H1 (cell line): ENCODE data around the gene NDUFB3. TPM values are rescaled to one million over a fixed set of nuclear protein-coding genes. Genes with fewer than 3 reads are reported as not detected.

Experiments used
- CREB1 ChIP-seq: IDR thresholded peaks from 2 replicates; pipeline ENCODE4 v1.6.1; 2012; ENCODE audit warnings: inconsistent platforms
- EP300 ChIP-seq, 2 experiments: IDR thresholded peaks; 1 replicate in 1 of 2; 2 replicates in 1 of 2; pipeline ENCODE4 v1.6.1; 2011 to 2012; ENCODE audit warnings: low read depth in 2 of 2, low read length in 2 of 2, mild to moderate bottlenecking in 2 of 2, borderline replicate concordance in 1 of 2, inconsistent platforms in 1 of 2, moderate library complexity in 1 of 2
- JUN ChIP-seq: IDR thresholded peaks from 2 replicates; pipeline ENCODE4 v1.6.1; 2011; ENCODE audit warnings: low read depth, mild to moderate bottlenecking, improper control_type of control experiment, low read length
- KDM4A ChIP-seq: IDR thresholded peaks from one replicate; pipeline ENCODE4 v1.7.1; 2012; ENCODE audit warnings: low read depth, mild to moderate bottlenecking, moderate library complexity, low read length, inconsistent platforms; ENCODE audit not compliant: severe bottlenecking
- MAFK ChIP-seq: IDR thresholded peaks from 2 replicates; pipeline ENCODE4 v1.6.1; 2012; ENCODE audit warnings: low read depth, mild to moderate bottlenecking, improper control_type of control experiment, low read length
- PHF8 ChIP-seq: fragments of 200-600 bp; sonication (generic); conservative IDR thresholded peaks from 2 replicates; pipeline ENCODE4 v1.7.1; 2012; ENCODE audit warnings: low read depth, mild to moderate bottlenecking, inconsistent platforms, low read length, moderate library complexity
- POLR2A ChIP-seq, 2 experiments: IDR thresholded peaks; 1 replicate in 1 of 2; 2 replicates in 1 of 2; pipeline ENCODE4 v1.6.1; 2011; ENCODE audit warnings: low read depth in 2 of 2, low read length in 2 of 2, mild to moderate bottlenecking in 2 of 2; ENCODE audit errors: control extremely low read depth in 1 of 2
- RAD21 ChIP-seq, 2 experiments: IDR thresholded peaks in 1 of 2; conservative IDR thresholded peaks in 1 of 2; 2 replicates each; pipeline ENCODE4 v1.6.1; 2011; ENCODE audit warnings: low read depth in 2 of 2, low read length in 2 of 2, improper control_type of control experiment in 1 of 2, inconsistent platforms in 1 of 2, mild to moderate bottlenecking in 1 of 2, moderate library complexity in 1 of 2
- SIRT6 ChIP-seq: IDR thresholded peaks from one replicate; pipeline ENCODE4 v1.7.1; 2012; ENCODE audit warnings: low read length, inconsistent platforms
- SP2 ChIP-seq: IDR thresholded peaks from 2 replicates; pipeline ENCODE4 v1.6.1; 2012; ENCODE audit warnings: mild to moderate bottlenecking, low read length, inconsistent platforms
- SUZ12 ChIP-seq: fragments of 200-600 bp; sonication (generic); IDR thresholded peaks from 2 replicates; pipeline ENCODE4 v1.6.1; 2012; ENCODE audit warnings: mild to moderate bottlenecking, inconsistent platforms, low read length, moderate library complexity, mixed read lengths
- TBP ChIP-seq: IDR thresholded peaks from 2 replicates; pipeline ENCODE4 v1.6.1; 2011; ENCODE audit warnings: low read depth, low read length, improper control_type of control experiment
- YY1 ChIP-seq: IDR thresholded peaks from 2 replicates; pipeline ENCODE4 v1.6.1; 2011; ENCODE audit warnings: low read depth, mild to moderate bottlenecking, low read length
- ZNF274 ChIP-seq: IDR thresholded peaks from 2 replicates; pipeline ENCODE4 v1.7.0; 2012; ENCODE audit warnings: low read length, borderline replicate concordance; ENCODE audit errors: extremely low read depth
- polyA plus RNA-seq, 7 experiments: library from polyadenylated mRNA; depleted of rRNA in 3 of 7; stranded (reverse) in 5 of 7; unstranded in 2 of 7; fragments of >200 nt in 5 of 7; fragments of 200-250 nt in 2 of 7; gene quantifications; 1 replicate in 5 of 7; 2 replicates in 1 of 7; 4 replicates in 1 of 7; pipeline versions ENCODE4 v1.2.1 to v1.2.3, GENCODE V29; 2011 to 2013; ENCODE audit warnings: missing spikeins in 2 of 7, mixed read lengths in 2 of 7
- total RNA-seq: library from RNA; stranded (reverse); fragmentation: NEBNext Ultra II Directional; extraction: Animal tissue kit (Norgen Biotek cat#: 25700); gene quantifications from 2 replicates; pipeline ENCODE4 v1.2.1, GENCODE V29; 2021
- TF ChIP-seq, protein P1 (sequence below): IDR thresholded peaks from 2 replicates; pipeline ENCODE4 v1.6.1; 2012; ENCODE audit warnings: low read length, inconsistent platforms
- TF ChIP-seq, protein P2 (sequence below): IDR thresholded peaks from 2 replicates; pipeline ENCODE4 v1.6.1; 2011; ENCODE audit warnings: low read depth, mild to moderate bottlenecking, low read length; ENCODE audit not compliant: insufficient read depth
- TF ChIP-seq, protein P3 (sequence below), 3 experiments: IDR thresholded peaks; 1 replicate in 2 of 3; 2 replicates in 1 of 3; pipeline versions ENCODE4 v1.5.1 to v1.6.1; 2011; ENCODE audit warnings: low read length in 3 of 3, mild to moderate bottlenecking in 3 of 3, inconsistent platforms in 2 of 3, low read depth in 1 of 3, moderate library complexity in 1 of 3; ENCODE audit not compliant: insufficient read depth in 1 of 3; ENCODE audit errors: control extremely low read depth in 1 of 3
- TF ChIP-seq, protein P4 (sequence below): IDR thresholded peaks from 2 replicates; pipeline ENCODE4 v1.6.1; 2011; ENCODE audit warnings: low read length, improper control_type of control experiment

The NDUFB3 gene
- total and polyA plus RNA-seq, 2 of the 8 experiments (the other 6 are each of a cell fraction or from before 2014, with no cell fraction given) = 38.2 to 55.3 TPM

DNA sequence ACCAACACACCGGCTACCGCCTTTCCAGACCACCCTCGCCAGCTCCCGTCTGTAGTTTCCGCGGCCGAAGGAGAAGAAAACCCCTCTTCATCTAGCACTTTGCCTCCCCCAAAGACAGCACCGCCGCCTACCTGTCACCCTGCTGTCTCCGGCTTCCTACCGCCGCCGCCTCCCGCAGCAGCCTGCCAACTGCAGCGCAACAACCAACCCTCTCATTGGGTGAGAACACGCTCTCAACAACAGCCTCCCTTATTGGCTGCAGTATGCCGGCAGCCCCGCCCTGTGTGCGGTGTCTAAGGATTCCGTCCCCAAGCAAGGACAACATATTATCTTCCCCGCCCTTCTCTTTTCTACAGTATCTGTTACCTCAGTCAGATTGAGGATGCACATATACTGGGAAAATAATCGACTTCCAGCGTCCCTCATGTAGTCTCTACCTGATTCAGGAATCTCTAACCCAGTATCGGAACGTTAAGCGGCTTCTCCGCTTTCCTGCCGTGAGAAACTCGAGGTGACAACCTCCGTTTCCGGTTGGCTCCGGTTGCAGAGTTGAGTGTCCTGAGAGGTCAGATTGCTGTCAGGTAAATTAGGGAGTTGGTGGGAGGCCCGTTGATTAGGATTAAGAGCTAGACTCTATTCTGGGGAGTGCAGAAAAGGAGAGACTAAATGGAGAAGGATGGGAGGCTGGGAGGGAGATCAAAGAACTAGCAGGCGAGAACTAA is at the start of gene NDUFB3, which contains the start of gene HYCC2 (continued):
- TF ChIP-seq, protein P1, sequence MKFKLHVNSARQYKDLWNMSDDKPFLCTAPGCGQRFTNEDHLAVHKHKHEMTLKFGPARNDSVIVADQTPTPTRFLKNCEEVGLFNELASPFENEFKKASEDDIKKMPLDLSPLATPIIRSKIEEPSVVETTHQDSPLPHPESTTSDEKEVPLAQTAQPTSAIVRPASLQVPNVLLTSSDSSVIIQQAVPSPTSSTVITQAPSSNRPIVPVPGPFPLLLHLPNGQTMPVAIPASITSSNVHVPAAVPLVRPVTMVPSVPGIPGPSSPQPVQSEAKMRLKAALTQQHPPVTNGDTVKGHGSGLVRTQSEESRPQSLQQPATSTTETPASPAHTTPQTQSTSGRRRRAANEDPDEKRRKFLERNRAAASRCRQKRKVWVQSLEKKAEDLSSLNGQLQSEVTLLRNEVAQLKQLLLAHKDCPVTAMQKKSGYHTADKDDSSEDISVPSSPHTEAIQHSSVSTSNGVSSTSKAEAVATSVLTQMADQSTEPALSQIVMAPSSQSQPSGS = no peak
- TF ChIP-seq, protein P2, sequence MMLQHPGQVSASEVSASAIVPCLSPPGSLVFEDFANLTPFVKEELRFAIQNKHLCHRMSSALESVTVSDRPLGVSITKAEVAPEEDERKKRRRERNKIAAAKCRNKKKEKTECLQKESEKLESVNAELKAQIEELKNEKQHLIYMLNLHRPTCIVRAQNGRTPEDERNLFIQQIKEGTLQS = no peak
- TF ChIP-seq SUZ12 (no peak), TBP (peak; percentile 86), ZNF274 (no peak), PHF8 (peak; percentile 71; the same call in 1 of the 2 replicates), YY1 (peak; percentile 15; the same call in 1 of the 2 replicates), SIRT6 (no peak), POLR2A (IDR thresholded peaks at IDR 0.05; ENCODE audit: control extremely low read depth in 1 of 2, low read depth in 2 of 2, low read length in 2 of 2) (peak in 1 of 2 experiments; percentile 64; a peak in 1 of 3 replicates), SP2 (no peak), RAD21 (IDR thresholded peaks at IDR 0.05 in 1 of 2, conservative IDR thresholded peaks at IDR 0.05 in 1 of 2; ENCODE audit: low read depth in 2 of 2, low read length in 2 of 2) (peak in 1 of 2 experiments; percentile 19; a peak in 2 of 4 replicates), KDM4A (peak; percentile 98), EP300 (IDR thresholded peaks at IDR 0.05; ENCODE audit: borderline replicate concordance in 1 of 2, low read depth in 2 of 2, low read length in 2 of 2) (peak in 1 of 2 experiments; percentile 11; a peak in 1 of 3 replicates), JUN (no peak), CREB1 (no peak; the same call in 1 of the 2 replicates), MAFK (no peak)
- TF ChIP-seq, protein P3, sequence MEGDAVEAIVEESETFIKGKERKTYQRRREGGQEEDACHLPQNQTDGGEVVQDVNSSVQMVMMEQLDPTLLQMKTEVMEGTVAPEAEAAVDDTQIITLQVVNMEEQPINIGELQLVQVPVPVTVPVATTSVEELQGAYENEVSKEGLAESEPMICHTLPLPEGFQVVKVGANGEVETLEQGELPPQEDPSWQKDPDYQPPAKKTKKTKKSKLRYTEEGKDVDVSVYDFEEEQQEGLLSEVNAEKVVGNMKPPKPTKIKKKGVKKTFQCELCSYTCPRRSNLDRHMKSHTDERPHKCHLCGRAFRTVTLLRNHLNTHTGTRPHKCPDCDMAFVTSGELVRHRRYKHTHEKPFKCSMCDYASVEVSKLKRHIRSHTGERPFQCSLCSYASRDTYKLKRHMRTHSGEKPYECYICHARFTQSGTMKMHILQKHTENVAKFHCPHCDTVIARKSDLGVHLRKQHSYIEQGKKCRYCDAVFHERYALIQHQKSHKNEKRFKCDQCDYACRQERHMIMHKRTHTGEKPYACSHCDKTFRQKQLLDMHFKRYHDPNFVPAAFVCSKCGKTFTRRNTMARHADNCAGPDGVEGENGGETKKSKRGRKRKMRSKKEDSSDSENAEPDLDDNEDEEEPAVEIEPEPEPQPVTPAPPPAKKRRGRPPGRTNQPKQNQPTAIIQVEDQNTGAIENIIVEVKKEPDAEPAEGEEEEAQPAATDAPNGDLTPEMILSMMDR (IDR thresholded peaks at IDR 0.05; ENCODE audit: control extremely low read depth in 1 of 3, insufficient read depth in 1 of 3, low read depth in 1 of 3, low read length in 3 of 3) = peak; percentile 5 to 28 (median 24)
- TF ChIP-seq, protein P4, sequence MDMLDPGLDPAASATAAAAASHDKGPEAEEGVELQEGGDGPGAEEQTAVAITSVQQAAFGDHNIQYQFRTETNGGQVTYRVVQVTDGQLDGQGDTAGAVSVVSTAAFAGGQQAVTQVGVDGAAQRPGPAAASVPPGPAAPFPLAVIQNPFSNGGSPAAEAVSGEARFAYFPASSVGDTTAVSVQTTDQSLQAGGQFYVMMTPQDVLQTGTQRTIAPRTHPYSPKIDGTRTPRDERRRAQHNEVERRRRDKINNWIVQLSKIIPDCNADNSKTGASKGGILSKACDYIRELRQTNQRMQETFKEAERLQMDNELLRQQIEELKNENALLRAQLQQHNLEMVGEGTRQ = no peak
